ENCODE measurements around the gene CRMP1. TPM values are rescaled to one million over a fixed set of nuclear protein-coding genes. Genes with fewer than 3 reads are reported as not detected.

CRMP1 gene
- total and polyA plus RNA-seq, 3 donors from 2014 or later = 5.0 to 9.4 (median 8.9) TPM

- DNase-seq = no peak
- 89 to 100% methylated on average over 6 to 11 of the region's 11 CpGs for WGBS, 2 donors
- no peaks in the 10 kb centered on the region for H3K27me3 ChIP-seq
- no peaks in the 10 kb centered on the region for H3K4me1 ChIP-seq
- TF ChIP-seq CTCF (IDR thresholded peaks at IDR 0.05) (no peak), POLR2A (IDR thresholded peaks at IDR 0.05) (no peak)
- H3K9me3 ChIP-seq = no peaks in the 10 kb centered on the region
- no peaks in the 10 kb centered on the region for H3K36me3 ChIP-seq (ENCODE audit: low read depth, missing control alignments)
- H3K27ac ChIP-seq = no peak overlapping the region
- intact Hi-C loops (cut with DNase I; ENCODE audit: low total_unique reads) = no loop called here
- no peak overlapping the region for H3K4me3 ChIP-seq
These were observed 87.6 kb downstream of the CRMP1 start for GRCh38 chr4:5805270-5805669.

- intact Hi-C loops (cut with DNase I; ENCODE audit: low total_unique reads) = no loop called here
- Histone ChIP-seq H3K36me3 (ENCODE audit: low read depth, missing control alignments) (no peaks in the 10 kb centered on the region), H3K4me3 (no peak overlapping the region), H3K27ac (no peak overlapping the region), H3K27me3 (no peaks in the 10 kb centered on the region), H3K9me3 (no peaks in the 10 kb centered on the region), H3K4me1 (no peaks in the 10 kb centered on the region)
- TF ChIP-seq CTCF (IDR thresholded peaks at IDR 0.05) (no peak), POLR2A (IDR thresholded peaks at IDR 0.05) (no peak)
- 93 to 94% methylated on average over 7 to 14 of the region's 14 CpGs for WGBS, 2 donors
- no peak for DNase-seq
These were observed 88.2 kb downstream of the CRMP1 start for GRCh38 chr4:5804656-5805055.

GRCh38 chr4:5802565-5802964 is 90.3 kb downstream of the CRMP1 start:
- H3K4me3 ChIP-seq = no peak overlapping the region
- H3K9me3 ChIP-seq = no peaks in the 10 kb centered on the region
- no peak overlapping the region for H3K27ac ChIP-seq
- DNase-seq = no peak
- TF ChIP-seq CTCF (IDR thresholded peaks at IDR 0.05) (no peak), POLR2A (IDR thresholded peaks at IDR 0.05) (no peak)
- H3K4me1 ChIP-seq = no peaks in the 10 kb centered on the region
- 84 to 94% methylated on average over 12 of the region's 12 CpGs for WGBS, 2 donors
- no peaks in the 10 kb centered on the region for H3K27me3 ChIP-seq
- intact Hi-C loops (cut with DNase I; ENCODE audit: low total_unique reads) = no loop called here
- no peaks in the 10 kb centered on the region for H3K36me3 ChIP-seq (ENCODE audit: low read depth, missing control alignments)

- H3K4me1 ChIP-seq = no peaks in the 10 kb centered on the region
- H3K27me3 ChIP-seq = no peaks in the 10 kb centered on the region
- WGBS, 2 donors = 86 to 94% methylated on average over 12 to 13 of the region's 13 CpGs
- no peak overlapping the region for H3K4me3 ChIP-seq
- intact Hi-C loops (cut with DNase I; ENCODE audit: low total_unique reads) = no loop called here
- DNase-seq = no peak
- H3K36me3 ChIP-seq (ENCODE audit: low read depth, missing control alignments) = no peaks in the 10 kb centered on the region
- no peak overlapping the region for H3K27ac ChIP-seq
- H3K9me3 ChIP-seq = no peaks in the 10 kb centered on the region
- no peak for TF ChIP-seq CTCF (IDR thresholded peaks at IDR 0.05)
- no peak for TF ChIP-seq POLR2A (IDR thresholded peaks at IDR 0.05)
These were observed 91.2 kb downstream of the CRMP1 start for GRCh38 chr4:5801696-5802095.

- Histone ChIP-seq H3K27me3 (no peaks in the 10 kb centered on the region), H3K4me1 (no peaks in the 10 kb centered on the region), H3K9me3 (no peaks in the 10 kb centered on the region), H3K36me3 (ENCODE audit: low read depth, missing control alignments) (no peaks in the 10 kb centered on the region), H3K4me3 (no peak overlapping the region), H3K27ac (no peak overlapping the region)
- TF ChIP-seq POLR2A (IDR thresholded peaks at IDR 0.05) (no peak), CTCF (IDR thresholded peaks at IDR 0.05) (no peak)
- WGBS, 2 donors = 84 to 96% methylated on average over 10 of the region's 10 CpGs
- no peak for DNase-seq
- intact Hi-C loops (cut with DNase I; ENCODE audit: low total_unique reads) = no loop called here
These were observed 92.4 kb downstream of the CRMP1 start for GRCh38 chr4:5800496-5800895.
